ENCODE results near the gene CD2BP2. TPM values are rescaled to one million over a fixed set of nuclear protein-coding genes. Genes with fewer than 3 reads are reported as not detected.
"Not testable (repeated sequence)": the region's sequence is repeated elsewhere in the genome, so short reads cannot be mapped to it uniquely, and the experiment has no call there.

The CD2BP2 gene
- total RNA-seq, 4 donors from 2014 or later: 31.8 to 42.7 (median 36.1) TPM

DNA sequence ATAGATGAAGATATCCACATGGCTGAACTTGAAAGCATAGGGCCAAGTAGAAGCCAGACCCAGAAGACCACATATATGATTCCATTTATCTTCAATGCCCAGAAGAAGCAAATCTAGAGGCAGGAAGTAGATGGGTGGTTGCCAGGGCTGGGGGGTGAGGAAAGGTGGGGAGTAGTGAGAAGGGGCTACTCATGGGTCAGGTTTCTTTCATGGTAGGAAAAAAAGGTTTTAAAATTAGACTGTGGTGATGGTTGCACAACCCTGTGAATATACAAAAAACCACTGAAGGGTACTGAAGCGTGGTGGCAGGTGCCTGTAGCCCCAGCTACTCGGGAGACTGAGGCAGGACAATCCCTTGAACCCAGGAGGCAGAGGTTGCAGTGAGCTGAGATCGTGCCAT, 5.4 kb downstream of the CD2BP2 start:
- TF ChIP-seq, protein P1, sequence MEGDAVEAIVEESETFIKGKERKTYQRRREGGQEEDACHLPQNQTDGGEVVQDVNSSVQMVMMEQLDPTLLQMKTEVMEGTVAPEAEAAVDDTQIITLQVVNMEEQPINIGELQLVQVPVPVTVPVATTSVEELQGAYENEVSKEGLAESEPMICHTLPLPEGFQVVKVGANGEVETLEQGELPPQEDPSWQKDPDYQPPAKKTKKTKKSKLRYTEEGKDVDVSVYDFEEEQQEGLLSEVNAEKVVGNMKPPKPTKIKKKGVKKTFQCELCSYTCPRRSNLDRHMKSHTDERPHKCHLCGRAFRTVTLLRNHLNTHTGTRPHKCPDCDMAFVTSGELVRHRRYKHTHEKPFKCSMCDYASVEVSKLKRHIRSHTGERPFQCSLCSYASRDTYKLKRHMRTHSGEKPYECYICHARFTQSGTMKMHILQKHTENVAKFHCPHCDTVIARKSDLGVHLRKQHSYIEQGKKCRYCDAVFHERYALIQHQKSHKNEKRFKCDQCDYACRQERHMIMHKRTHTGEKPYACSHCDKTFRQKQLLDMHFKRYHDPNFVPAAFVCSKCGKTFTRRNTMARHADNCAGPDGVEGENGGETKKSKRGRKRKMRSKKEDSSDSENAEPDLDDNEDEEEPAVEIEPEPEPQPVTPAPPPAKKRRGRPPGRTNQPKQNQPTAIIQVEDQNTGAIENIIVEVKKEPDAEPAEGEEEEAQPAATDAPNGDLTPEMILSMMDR (IDR thresholded peaks at IDR 0.05): no peak
- TF ChIP-seq POLR2A (IDR thresholded peaks at IDR 0.05) (no peak), EP300 (IDR thresholded peaks at IDR 0.05) (no peak)
- WGBS, 2 donors: 84% methylated on average over 3 of the region's 3 CpGs
- no peak overlapping the region for H3K27ac ChIP-seq

GRCh38 chr16:30348929-30349328, 6.2 kb downstream of the CD2BP2 start:
- no peaks in the 10 kb centered on the region for H3K9me3 ChIP-seq
- peaks cover 0 to 43% (median 8%) of the 10 kb centered on the region in 3 donors for H3K36me3 ChIP-seq
- no peak for DNase-seq (ENCODE audit: low spot score in 2 of 2)
- H3K27ac ChIP-seq: no peak overlapping the region
- TF ChIP-seq POLR2A (IDR thresholded peaks at IDR 0.05) (no peak), EP300 (IDR thresholded peaks at IDR 0.05) (no peak)
- TF ChIP-seq, protein P1 (IDR thresholded peaks at IDR 0.05): no peak
- 87% methylated on average over 7 of the region's 7 CpGs for WGBS, 2 donors
- no peaks in the 10 kb centered on the region for H3K27me3 ChIP-seq
- no peak overlapping the region for H3K4me3 ChIP-seq
- peaks cover 0 to 28% (median 22%) of the 10 kb centered on the region in 4 donors for H3K4me1 ChIP-seq

More for the DNA sequence above, 5.4 kb downstream of the CD2BP2 start:
- H3K36me3 ChIP-seq: peaks cover 0 to 43% (median 8%) of the 10 kb centered on the region in 3 donors
- H3K9me3 ChIP-seq: no peaks in the 10 kb centered on the region
- H3K4me3 ChIP-seq: no peak overlapping the region
- no peak for DNase-seq (ENCODE audit: low spot score in 2 of 2)
- H3K27me3 ChIP-seq: no peaks in the 10 kb centered on the region
- peaks cover 0 to 35% (median 28%) of the 10 kb centered on the region in 4 donors for H3K4me1 ChIP-seq

DNA sequence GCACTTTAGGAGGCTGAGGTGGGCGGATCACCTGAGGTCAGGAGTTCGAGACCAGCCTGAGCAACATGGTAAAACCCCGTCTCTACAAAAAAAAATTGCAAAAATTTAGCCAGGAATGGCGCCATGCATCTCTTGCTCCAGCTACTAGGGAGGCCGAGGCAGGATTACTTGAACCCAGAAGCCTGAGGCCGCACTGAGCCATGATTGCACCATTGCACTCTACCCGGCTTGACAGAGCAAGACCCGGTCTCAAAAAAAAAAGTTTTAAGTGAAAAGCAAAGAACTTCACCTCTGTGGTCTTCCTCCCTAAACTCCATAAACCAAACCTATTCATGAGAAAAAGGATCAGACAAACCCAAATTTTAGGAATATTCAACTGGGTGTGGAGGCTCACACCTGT, 7.0 kb downstream of the CD2BP2 start:
- 93% methylated on average over 8 of the region's 8 CpGs for WGBS, 2 donors
- DNase-seq (ENCODE audit: low spot score in 2 of 2): no peak
- H3K4me1 ChIP-seq: peaks cover 0 to 20% (median 14%) of the 10 kb centered on the region in 4 donors

GRCh38 chr16:30346286-30346685, 8.8 kb downstream of the CD2BP2 start:
- H3K36me3 ChIP-seq: peaks cover 0 to 17% (median 0%) of the 10 kb centered on the region in 3 donors
- DNase-seq (ENCODE audit: low spot score in 2 of 2): no peak
- TF ChIP-seq, protein P1 (IDR thresholded peaks at IDR 0.05): no peak
- H3K4me1 ChIP-seq: peaks cover 0 to 1% (median 0%) of the 10 kb centered on the region in 4 donors
- 92 to 95% methylated on average over 3 of the region's 3 CpGs for WGBS, 2 donors
- H3K9me3 ChIP-seq: no peaks in the 10 kb centered on the region
- H3K27ac ChIP-seq: no peak overlapping the region
- no peak overlapping the region for H3K4me3 ChIP-seq
- H3K27me3 ChIP-seq: no peaks in the 10 kb centered on the region

More for the DNA sequence above, 7.0 kb downstream of the CD2BP2 start:
- Histone ChIP-seq H3K27me3 (no peaks in the 10 kb centered on the region), H3K4me3 (no peak overlapping the region), H3K36me3 (peaks cover 0 to 35% (median under 1%) of the 10 kb centered on the region in 3 donors), H3K27ac (no peak overlapping the region), H3K9me3 (no peaks in the 10 kb centered on the region)
- TF ChIP-seq, protein P1 (IDR thresholded peaks at IDR 0.05): no peak
- TF ChIP-seq EP300 (IDR thresholded peaks at IDR 0.05) (no peak), POLR2A (IDR thresholded peaks at IDR 0.05) (no peak)

GRCh38 chr16:30343491-30343820, 11.7 kb downstream of the CD2BP2 start:
- H3K36me3 ChIP-seq; H3K27me3 ChIP-seq; H3K4me1 ChIP-seq; H3K4me3 ChIP-seq; DNase-seq (ENCODE audit: low spot score in 2 of 2); H3K27ac ChIP-seq; H3K9me3 ChIP-seq: not testable (repeated sequence)
- WGBS, 2 donors: 93 to 97% methylated on average over 11 of the region's 11 CpGs

All from tibial nerve (tissue), 4 donors.